ENCODE data around the gene TRIM14. TPM values are rescaled to one million over a fixed set of nuclear protein-coding genes. Genes with fewer than 3 reads are reported as not detected.

TRIM14 gene
- total RNA-seq, 1 experiment from 2014 or later = 12.5 TPM

DNA sequence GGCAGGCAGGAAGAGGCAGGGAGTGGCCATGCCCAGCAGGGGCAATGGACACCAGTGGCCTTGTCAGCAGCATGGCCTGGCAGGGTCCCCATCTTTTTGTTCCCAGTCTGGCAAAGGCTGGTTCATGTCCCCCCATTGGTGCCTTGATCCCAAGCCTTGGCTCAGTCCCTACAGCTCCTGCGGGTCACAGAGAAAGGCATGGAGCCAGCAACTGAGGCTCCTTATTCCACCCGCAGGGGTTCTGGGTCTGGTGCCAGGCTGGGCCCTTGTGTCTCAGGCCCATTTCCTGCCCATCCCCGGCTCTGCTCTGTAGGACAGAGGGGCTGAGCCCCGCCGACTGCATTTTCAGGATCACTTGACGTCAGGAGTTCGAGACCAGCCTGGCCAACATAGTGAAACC, 14.0 kb downstream of the TRIM14 start:
- Mint-ChIP-seq H3K27me3 (ENCODE audit: low read depth) (no peaks in the 10 kb centered on the region), H3K4me1 (peaks cover 25 to 26% of the 10 kb centered on the region in 2 experiments), H3K9me3 (no peaks in the 10 kb centered on the region), H3K27ac (no peak overlapping the region; a peak in 1 of 7 replicates), H3K36me3 (ENCODE audit: insufficient read depth in 1 of 3, low read depth in 3 of 3) (peaks cover 8 to 31% (median 9%) of the 10 kb centered on the region in 3 experiments; a peak in 6 of 7 replicates), H3K4me3 (no peak overlapping the region)
- no peak overlapping the region for H3K4ac ChIP-seq (ENCODE audit: low read depth, low read length)
- no peak overlapping the region for H4K91ac ChIP-seq (ENCODE audit: insufficient read length, low read depth, low read length)
- H3K9me3 ChIP-seq (ENCODE audit: control insufficient read depth, low read depth, low read length) = no peaks in the 10 kb centered on the region
- no CpG with 5 or more reads among the region's 7 CpGs for WGBS (ENCODE audit: extremely low coverage, insufficient read length, low lambda C conversion rate)
- H2AFZ ChIP-seq (ENCODE audit: low read length) = no peak overlapping the region
- H3K4me2 ChIP-seq (ENCODE audit: insufficient read depth, insufficient read length, low read length) = no peak overlapping the region
- H3K18ac ChIP-seq (ENCODE audit: insufficient read length, low read depth, low read length) = no peak overlapping the region
- no peak overlapping the region; the same call in 1 of the 2 replicates for H3K14ac ChIP-seq (ENCODE audit: insufficient read depth, low read length)
- H3T11ph ChIP-seq (ENCODE audit: low read length) = no peak overlapping the region
- no peak for TF ChIP-seq CTCF (conservative IDR thresholded peaks at IDR 0.05)
- peaks cover 2% of the 10 kb centered on the region for H3K4me1 ChIP-seq (ENCODE audit: insufficient read depth, low read length)
- H2BK120ac ChIP-seq (ENCODE audit: low read depth, low read length, poor library complexity, severe bottlenecking) = no peak overlapping the region
- no peak overlapping the region for H2BK20ac ChIP-seq (ENCODE audit: low read depth, low read length, poor library complexity, severe bottlenecking)
- no peaks in the 10 kb centered on the region for H3K79me2 ChIP-seq (ENCODE audit: insufficient read depth, low read length)
- H3K79me1 ChIP-seq (ENCODE audit: insufficient read depth, low read depth, low read length, poor library complexity, severe bottlenecking) = no peaks in the 10 kb centered on the region
- H3K23me2 ChIP-seq (ENCODE audit: insufficient read length, low read depth, low read length, poor library complexity, severe bottlenecking) = no peaks in the 10 kb centered on the region
- H3K23ac ChIP-seq (ENCODE audit: insufficient read length, low read depth, low read length) = no peak overlapping the region
- no peak overlapping the region for H2BK12ac ChIP-seq (ENCODE audit: insufficient read length, low read depth, low read length)
- no peaks in the 10 kb centered on the region for H3K27me3 ChIP-seq (ENCODE audit: insufficient read depth, low read length)
- H3K9ac ChIP-seq (ENCODE audit: extremely low read depth, insufficient read length, low read length) = no peak overlapping the region
- H2BK15ac ChIP-seq (ENCODE audit: low read depth, low read length) = no peak overlapping the region
- H2AK5ac ChIP-seq (ENCODE audit: insufficient read length, low read length) = no peak overlapping the region
- no peak overlapping the region for H3K27ac ChIP-seq (ENCODE audit: insufficient read length, low read depth, low read length)
- no peak overlapping the region for H4K5ac ChIP-seq (ENCODE audit: insufficient read length, low read depth, low read length)
- DNase-seq = no peak
- H3K56ac ChIP-seq (ENCODE audit: insufficient read length, low read depth, low read length) = no peak overlapping the region
- no peak overlapping the region for H2BK5ac ChIP-seq (ENCODE audit: insufficient read length, low read length)
- no peak overlapping the region for H4K8ac ChIP-seq (replicated peaks; ENCODE audit: insufficient read length, low read depth, low read length)
- no peaks in the 10 kb centered on the region for H4K20me1 ChIP-seq (ENCODE audit: control insufficient read depth, insufficient read depth, insufficient read length)
